Daoy (cell line): ENCODE data around the gene GRID2. TPM values are rescaled to one million over a fixed set of nuclear protein-coding genes. Genes with fewer than 3 reads are reported as not detected.
A peak's percentile ranks its signal among the peaks of the same experiment; 100 is the strongest.
"Not testable (repeated sequence)": the region's sequence is repeated elsewhere in the genome, so short reads cannot be mapped to it uniquely, and the experiment has no call there.

Source experiments
- DNase-seq: peaks from one replicate; pipeline ENCODE4 v3.0.0-alpha.2; 2015; ENCODE audit warnings: low read depth
- total RNA-seq: library from RNA; depleted of rRNA; stranded (reverse); fragments of >200 nt; shearing (Covaris generic); gene quantifications from 2 replicates; pipeline ENCODE4 v1.2.3, GENCODE V29; 2014

Gene GRID2
- total RNA-seq, 1 experiment from 2014 or later = 3.5 TPM

DNA sequence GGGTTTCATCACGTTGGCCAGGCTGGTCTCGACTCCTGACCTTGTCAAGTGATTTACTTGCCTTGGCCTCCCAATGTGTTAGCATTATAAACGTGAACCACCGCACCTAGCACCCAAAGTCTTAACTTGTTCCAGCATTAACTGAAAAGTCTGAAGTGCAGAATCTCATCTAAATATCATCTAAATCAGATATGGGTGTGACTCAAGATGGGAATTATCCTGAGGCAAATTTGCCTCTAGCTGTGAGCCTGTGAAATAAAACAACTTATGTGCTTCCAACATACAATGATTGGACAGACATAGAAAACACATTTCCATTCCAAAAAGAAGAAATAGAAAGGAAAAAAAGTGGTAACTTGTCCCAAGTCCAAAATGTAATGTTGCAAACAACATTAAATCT lies 883.7 kb downstream of the GRID2 start:
- no peak for DNase-seq

DNA sequence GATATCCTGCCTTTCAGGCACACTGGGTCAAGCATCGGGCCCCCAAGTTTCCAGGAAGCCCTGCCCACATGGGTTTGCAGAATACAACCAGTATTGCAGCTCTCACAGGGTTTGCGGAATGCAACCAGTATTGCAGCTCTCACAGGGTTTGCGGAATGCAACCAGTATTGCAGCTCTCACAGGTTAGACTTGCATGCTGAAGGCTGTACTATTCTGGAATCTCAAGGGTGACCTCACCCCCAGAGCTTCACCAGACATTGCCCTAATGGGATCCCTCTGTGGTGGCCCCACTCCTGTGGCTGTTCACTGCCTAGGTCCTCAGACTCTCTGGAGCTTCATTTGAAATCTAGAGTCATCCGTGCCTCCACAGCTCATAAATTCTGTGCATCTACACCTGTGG lies 884.1 kb downstream of the GRID2 start:
- DNase-seq = no peak

DNA sequence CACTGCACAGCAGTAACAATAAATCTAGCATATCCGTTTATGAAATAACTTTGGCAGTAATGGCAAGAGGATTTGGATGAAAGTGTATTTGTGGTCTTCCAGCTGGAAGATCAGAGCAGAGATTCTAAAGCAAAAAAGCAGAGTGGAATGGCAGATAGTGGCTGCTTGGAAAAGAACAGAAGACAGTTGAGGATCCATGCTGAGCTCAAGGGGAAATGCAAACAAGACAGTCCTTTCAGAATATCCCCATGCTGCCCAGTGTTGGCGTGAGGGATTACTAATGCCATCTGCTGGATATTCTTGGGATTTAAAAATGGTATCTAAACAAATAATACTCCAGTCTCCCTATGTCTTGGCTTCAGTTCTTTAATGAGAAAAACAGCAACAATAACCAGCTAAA lies 895.7 kb downstream of the GRID2 start:
- DNase-seq = peak; percentile 14

DNA sequence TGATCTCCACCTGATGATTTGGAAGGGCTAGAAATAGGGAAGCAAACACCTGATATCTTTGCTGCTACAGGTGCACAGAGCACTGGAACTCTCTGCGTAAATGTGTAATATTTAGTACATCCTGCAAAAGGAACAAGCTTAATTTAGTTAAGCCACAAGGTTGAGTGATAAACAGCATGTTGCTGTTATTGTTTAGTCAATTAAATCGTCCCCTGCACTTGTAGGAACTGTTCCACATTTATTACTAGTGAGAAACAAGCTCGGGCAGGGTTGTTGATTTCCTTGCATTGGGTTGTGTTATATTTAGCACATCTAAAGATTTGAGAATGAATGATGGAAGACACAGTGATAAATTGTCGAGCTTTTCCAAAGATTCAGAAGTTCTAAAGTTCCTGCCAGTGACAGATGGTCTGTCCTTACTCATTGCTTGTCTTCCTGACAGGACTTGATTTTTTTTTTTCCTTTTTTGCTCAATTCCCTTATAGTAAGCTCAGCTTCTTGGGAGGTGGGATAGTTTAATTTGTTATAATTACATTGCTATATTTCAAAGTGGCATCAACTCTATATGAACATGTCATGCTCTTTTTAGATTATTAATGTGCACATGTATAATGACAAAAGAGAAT lies 897.8 kb downstream of the GRID2 start:
- no peak for DNase-seq

DNA sequence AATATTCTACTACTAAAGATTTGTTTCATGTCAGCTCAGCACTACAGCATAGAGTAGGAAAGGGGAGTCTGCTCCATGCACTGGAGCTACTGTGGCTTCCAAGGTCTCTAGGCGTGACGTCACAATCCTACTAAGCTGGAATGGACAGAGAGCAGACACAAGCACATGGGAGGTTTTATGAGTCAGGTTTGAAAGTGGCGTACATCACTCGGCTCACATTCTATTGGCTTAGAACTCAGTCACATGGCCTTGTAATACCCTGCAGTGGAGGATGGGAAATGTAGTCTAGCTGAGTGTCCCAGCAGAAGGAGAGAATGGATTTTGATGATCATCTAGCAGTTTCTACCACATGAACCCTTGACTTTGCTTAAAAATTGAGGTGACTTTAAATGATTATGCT lies 899.9 kb downstream of the GRID2 start:
- DNase-seq = peak; percentile 7

DNA sequence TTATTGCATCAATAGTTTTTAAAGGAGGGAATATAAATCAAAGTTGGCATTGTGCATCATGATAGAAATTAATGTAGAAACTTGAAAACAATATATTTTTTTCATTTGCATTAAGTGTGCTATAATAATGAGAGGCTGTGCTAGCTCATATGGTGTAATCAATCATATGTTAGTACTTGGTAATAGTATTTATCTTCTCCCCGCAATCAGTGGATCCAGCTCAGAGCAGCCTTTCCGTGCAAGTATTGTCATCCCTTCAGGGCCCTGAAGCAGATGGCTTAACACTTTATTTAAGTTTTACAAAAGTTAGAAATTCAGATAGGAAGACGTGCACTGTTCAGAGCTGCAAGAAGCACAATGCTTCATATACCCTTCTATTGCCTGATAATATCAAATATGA lies 908.5 kb downstream of the GRID2 start:
- DNase-seq = no peak

DNA sequence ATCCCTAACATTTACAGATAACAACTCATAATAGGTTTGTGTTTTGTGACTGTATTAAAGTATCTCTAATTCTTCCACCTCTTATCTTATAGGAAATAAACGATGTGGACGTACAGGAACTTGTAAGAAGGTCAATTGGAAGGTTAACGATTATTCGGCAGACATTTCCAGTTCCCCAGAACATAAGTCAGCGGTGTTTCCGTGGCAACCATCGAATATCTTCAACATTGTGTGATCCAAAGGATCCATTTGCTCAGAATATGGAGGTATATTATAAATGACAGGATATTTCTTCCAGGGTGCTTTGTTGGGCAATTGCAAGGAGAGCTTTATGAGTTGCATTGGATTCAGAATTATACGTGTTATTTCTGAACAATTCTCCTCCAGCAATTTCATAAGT lies 912.9 kb downstream of the GRID2 start:
- no peak for DNase-seq

DNA sequence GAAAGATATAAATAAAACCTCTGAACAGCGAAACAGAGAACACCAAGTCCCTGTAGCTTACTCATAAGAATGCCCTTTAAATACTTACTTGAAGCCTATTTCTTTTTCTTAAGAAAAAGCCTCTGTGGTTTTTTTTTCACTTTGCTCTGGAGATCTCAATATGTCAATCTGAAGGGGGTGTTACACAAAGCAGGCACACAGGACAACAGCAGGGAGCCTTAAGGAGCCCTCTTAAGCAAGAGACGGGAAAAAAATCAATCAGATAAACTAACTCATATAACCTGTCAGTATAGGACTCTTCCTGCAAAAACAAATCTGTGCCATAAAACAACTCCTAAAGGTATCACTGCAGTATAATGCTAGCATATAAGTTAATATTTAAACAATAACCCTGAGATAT lies 913.7 kb downstream of the GRID2 start:
- no peak for DNase-seq

DNA sequence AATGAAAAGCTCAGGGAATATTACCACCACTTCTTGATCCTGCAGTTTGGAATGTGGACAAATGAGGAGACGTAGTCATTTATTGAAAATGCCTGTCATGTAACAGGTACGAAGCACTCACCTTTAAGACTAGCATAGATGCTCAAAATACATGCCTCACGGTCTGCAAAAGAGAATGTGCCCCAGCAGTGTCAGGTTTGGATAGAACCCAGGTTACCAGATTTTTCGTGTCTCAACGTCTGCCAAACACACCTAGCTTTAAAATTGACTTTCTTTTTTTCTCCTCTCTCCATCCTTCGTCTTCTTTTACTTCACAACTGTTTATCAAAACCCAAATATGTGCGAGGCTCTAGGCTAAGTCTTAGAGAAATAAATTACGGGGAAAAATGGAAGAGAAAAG lies 918.0 kb downstream of the GRID2 start:
- DNase-seq = no peak

DNA sequence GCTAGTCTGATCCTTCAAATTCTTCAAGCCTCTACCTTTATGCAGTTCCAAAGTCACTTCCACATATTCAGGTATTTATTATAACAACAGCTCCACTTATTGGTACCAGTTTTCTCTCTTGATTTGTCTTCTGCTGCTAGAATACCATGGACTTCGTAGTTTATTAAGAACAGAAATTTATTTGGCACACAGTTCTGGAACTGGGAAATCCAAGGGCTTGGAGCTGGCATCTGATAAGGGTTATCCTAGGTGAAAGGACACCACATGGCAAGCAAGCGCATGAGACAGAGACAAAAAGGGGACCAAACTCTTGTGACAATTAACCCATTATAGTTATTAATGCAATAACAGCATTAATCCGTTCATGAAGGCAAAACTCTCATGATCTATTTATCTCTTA lies 924.3 kb downstream of the GRID2 start:
- DNase-seq = no peak

DNA sequence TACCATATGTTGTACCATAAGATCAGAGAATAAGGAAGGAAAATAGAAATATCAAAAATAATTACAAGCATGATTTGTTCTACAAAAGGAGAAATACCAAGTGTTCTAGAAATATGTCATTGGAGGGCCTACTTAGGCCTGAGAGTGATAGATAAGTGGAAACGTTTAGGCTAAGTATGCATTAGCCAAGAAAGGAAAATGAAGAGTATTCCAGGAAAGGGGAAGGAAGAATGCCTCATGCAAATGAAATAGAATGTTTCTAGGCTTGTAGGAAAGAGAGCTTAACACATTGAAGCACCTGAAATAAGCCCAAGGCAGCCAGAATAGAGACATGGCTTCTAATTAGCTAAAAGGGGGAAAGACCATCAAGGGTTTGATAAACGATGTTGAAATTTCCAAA lies 929.1 kb downstream of the GRID2 start:
- no peak for DNase-seq

DNA sequence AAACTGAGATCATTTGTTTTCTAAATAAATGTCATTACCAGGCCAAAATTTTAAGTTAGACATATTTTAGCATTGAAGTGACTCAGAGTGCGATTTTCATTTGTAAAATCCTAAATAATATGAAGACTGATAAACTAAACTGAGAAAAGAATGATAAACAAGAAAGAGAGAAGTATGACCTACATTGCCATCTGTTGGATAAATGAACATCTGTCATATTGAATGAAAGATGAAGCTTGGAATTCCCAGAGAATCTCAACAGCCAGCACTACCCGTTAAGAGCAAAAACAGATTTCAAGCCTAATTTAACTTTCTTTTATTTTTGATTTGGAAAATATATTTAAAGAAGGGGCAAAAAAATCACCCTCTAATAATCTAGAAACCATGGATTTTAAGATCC lies 933.8 kb downstream of the GRID2 start:
- DNase-seq = no peak

DNA sequence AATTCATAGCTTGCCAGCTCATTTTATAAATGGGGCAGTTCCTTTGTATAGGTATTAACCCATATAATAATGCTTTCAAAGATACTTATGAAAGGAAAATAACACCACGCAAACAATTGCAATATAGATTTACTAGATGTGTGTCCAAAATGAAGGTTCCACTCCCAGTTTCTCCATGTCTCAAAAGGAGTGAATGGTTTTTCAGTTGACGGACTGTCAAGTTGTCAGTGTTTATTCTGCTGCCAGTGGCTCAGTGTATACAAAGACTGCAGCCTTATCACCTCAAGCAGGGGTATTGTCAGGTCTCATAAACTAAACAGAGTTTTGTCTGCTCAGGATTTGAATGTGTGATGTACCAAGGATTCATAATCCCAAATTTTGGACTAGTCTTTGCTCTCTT lies 939.5 kb downstream of the GRID2 start:
- DNase-seq = no peak

DNA sequence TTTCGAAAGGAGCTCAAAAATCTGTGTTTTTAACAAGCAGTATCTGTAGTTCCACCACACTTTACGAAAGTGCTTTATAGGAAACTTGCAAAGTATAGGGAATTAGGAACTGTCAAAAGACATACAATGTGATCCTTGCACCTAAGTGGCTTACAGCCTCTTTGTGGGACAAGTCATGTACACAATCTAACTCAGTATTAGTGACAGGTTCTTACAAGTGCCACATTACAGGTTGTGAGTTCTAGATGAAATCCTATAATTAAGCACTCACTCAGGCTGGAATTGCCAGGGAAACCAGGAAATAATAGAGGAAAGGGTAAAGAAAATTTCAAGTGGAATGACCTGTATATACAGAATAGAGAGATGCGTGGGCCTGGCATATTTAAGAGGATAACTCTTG lies 957.4 kb downstream of the GRID2 start:
- no peak for DNase-seq

DNA sequence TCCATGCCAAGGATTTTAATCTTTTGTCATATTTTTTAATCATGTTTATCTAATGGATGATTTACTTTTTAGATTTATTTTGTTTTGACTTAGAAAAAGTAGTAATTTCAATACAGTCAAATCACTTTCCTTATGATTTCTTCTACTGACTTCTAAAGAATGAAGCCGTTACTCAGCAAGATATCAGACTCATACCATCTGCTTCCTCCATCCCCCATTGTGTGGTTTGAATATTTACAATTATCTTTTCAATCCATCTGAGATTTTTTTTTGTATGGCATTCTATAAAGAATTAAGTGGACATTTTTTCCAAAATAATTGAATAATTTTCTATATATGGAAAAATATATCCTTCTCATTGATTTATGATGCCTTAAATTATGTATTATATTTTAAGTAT lies 959.4 kb downstream of the GRID2 start:
- DNase-seq = no peak

DNA sequence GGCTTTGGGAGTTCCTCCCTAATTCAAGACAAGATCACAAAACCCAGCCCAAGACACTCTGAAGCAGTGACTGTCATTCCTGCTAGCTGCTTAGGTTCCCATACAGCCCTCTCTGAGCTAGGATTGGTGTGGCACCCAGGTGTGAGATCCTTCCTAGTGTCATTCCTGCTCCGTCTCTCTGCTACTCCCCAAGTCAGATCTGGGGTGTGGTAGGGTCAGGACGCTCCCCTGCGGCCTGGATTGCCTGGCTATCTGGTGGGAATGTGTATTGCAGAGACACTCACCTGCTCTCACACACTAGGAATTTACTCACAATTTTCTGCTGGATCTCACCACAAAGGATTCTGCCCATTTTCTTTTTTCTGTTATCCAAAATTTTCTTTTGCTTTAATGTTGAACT lies 964.0 kb downstream of the GRID2 start:
- no peak for DNase-seq

DNA sequence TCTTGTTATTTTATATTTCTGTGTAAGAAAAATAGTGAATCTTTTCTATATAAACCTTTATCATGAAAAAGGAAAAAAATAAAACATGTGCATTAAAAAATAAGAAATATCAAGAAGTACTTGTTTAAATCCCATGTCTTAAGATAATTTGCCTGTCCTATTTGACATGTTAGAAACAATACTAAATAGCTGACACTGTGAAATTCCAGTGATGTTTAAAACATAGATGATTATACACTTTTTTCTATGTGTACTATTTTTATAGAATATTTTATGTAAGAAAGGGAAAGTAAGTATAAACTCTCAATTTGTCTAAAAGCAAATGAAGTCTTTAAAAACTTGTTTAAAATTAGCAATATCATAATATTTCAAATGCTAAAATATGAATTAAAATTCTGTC lies 981.6 kb downstream of the GRID2 start:
- no peak for DNase-seq

DNA sequence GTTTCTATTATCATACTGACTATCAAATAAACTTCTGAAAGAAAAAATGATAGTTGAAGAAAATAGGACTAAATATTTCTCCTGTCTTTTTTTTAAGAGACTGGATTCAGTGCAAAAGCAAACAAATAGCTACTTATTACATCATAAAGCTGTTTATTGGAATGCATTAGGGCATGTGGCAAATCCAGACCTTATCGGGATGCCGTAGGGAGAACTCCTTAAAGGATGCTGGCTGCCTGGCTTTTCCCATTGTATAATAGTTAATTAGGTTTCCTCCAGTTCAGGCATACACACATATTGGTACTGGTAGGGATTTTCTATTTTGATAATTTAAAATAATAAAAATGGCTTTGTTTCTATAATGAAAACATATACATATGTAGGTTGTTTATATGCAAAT lies 985.5 kb downstream of the GRID2 start:
- DNase-seq = no peak

DNA sequence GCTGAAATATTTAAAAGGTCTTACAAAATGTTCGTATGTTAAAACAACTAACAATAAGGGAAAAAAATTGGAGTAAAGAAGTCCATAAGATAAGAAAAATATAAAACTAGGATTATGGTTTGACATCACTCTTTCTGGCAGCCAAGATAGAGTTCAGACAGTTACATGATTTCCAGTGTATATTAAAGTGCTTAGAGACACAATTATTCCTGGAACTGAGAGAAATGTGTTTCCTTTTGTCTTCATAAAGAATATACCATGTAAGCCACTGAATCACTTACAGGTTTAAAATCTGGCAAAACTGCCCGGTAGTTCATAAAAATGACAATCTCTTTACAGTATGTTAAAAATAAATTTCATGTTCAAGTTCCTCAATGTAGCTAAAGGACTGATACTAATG lies 986.1 kb downstream of the GRID2 start:
- DNase-seq = no peak

DNA sequence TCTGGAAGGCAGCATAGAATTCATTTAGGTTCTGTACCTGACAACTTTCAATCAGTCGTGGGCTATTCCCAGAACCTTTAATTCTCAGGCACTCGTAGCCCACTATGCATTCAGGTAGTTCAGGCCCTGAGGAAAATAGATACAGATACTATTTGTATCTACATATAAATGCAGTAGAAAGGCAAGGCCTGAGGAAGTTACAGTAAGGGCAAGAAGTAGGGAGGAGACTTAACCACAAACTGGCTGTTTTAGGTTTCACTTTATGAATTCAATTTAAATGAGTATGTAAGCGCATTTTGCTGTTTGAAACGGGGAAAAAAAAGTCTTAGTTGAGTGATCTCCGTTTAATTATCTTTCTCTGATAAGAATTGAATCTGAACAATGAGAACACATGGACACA lies 995.4 kb downstream of the GRID2 start:
- no peak for DNase-seq

DNA sequence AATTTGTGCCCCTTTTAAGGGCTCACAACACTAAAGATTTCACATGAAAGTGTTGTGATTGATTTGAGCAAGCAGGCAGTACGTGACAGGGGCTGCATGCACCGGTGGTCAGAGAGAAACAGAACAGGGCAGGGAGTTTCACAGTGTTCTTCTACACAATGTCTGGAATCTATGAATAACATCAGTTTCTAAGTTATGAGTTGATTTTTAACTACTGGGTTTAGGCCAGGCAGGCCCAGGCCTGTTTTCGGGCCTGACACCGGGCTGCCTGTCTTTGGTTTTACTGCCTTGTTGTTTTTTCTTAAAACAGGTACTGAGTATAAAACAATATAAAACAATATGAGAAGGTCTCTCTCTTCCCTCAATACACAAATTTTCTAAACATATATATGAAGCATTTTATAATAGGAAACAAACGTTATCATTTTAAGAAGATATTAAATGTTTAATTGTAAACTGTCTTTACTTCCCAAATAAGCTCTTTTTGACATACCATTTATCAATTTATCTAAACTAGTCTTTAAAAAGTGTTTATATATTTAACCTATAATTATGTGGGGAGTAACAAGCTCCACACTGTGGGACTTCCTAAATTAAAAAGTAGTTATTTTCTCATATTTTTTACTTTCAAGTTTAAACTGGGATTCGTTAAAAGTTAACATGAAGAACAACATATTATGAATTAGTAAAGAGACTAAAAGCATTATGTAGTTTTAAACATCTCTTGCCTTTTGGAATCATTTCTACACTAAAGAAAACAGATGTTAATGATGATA lies 997.2 kb downstream of the GRID2 start:
- DNase-seq = not testable (repeated sequence)

DNA sequence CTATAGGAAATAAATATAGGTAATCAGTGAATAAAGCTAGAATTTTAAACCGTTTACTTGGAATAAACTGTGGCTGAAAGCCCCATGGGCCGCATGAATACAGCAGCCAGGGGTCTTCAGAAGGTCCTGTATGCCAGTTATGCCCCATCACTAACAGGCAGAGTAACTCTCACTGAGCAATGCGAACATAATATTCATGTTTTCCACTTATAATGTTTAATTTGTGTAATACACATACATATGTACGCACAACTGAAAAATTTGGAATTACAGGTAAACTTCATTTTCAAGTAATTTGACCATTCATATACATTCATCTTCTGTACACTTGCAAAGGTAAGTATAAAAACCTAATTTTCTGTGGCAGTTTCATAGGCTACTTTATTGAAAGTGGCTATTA lies 998.5 kb downstream of the GRID2 start:
- DNase-seq = no peak

DNA sequence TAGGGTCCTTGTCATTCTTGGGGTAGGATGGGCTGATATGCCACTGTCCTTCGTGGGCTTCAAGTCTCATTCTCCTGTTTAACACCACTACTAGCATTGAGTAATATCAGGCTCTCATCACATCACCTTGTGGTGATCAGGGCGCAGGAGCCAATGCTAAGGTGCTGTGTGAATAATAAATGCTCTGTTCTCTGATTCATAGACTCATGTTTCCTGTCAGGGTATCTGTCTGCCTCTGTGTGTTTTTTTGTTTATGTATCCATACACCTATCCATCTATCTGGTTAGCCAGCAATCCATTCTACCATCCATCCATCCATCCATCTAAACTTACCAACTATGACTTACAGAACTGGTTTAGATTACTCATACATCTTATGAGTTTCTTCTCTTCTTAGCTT lies 999.7 kb downstream of the GRID2 start:
- no peak for DNase-seq

DNA sequence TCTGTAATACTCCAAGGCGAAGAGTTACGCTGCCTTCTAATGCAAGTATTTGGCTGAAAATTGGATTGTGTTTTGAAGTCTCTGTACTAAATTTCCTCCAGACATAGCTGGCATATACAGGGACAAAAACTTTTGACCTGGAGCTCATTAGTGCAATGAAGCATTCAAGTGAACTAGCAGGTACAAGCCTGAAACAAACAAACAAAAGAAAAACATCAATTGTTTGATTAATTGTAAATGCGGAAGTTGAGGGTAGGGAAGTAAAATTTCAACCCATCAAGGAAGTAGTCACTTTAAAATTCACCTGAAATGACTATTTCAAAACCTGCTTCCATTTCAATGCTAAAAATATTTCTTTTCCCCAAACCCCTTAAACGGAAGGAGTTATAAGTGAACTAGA lies 1008.5 kb downstream of the GRID2 start:
- no peak for DNase-seq
